MCF 10A (cell line): ENCODE results near the gene CHL1. TPM values are rescaled to one million over a fixed set of nuclear protein-coding genes. Genes with fewer than 3 reads are reported as not detected.

ENCODE experiments used
- Bru-seq: library from RNA; stranded (reverse); fragments of 400-500 nt; gene quantifications from one replicate; lab custom pipeline; 2021; lab: Mats Ljungman, UMichigan
- BruChase-seq, 2 experiments: library from RNA; stranded (reverse); fragments of 400-500 nt; gene quantifications; one replicate each; lab custom pipeline; 2021; lab: Mats Ljungman, UMichigan
- BruUV-seq: library from RNA; stranded (reverse); fragments of 400-500 nt; replicated peaks from 2 replicates; lab custom pipeline; 2021; lab: Mats Ljungman, UMichigan
- CTCF ChIA-PET: fragments of 300-600 bp; sonication (Branson Sonifier 250); formaldehyde crosslinking; extraction: SDS; loops from one replicate; lab custom pipeline; 2021; ENCODE audit warnings: antibody characterized with exemption, inconsistent platforms; lab: Yijun Ruan, JAX
- POLR2A ChIA-PET: fragments of 300-600, 350-650 bp; sonication (Branson Sonifier 250); formaldehyde crosslinking; extraction: SDS; loops from one replicate; lab custom pipeline; 2020; ENCODE audit warnings: antibody characterized with exemption, inconsistent platforms; lab: Yijun Ruan, JAX
- DNase-seq: peaks from one replicate; pipeline ENCODE4 v3.0.0-alpha.2; 2018; ENCODE audit not compliant: unreplicated experiment
- H3K27ac Mint-ChIP-seq: one replicate; pipeline ENCODE4 v1.8.0; 2022; ENCODE audit warnings: mild to moderate bottlenecking, low read depth, mixed read lengths; ENCODE audit not compliant: unreplicated experiment
- H3K27me3 Mint-ChIP-seq: one replicate; pipeline ENCODE4 v1.8.0; 2022; ENCODE audit warnings: mixed read lengths; ENCODE audit not compliant: insufficient read depth, unreplicated experiment
- H3K36me3 Mint-ChIP-seq: one replicate; pipeline ENCODE4 v1.8.0; 2022; ENCODE audit warnings: mild to moderate bottlenecking, moderate library complexity, mixed read lengths; ENCODE audit not compliant: insufficient read depth, unreplicated experiment
- H3K4me1 Mint-ChIP-seq: one replicate; pipeline ENCODE4 v1.8.0; 2022; ENCODE audit warnings: mixed read lengths; ENCODE audit not compliant: insufficient read depth, unreplicated experiment
- H3K4me3 Mint-ChIP-seq: one replicate; pipeline ENCODE4 v1.8.0; 2022; ENCODE audit warnings: mild to moderate bottlenecking, moderate library complexity, mixed read lengths; ENCODE audit not compliant: unreplicated experiment
- H3K9me3 Mint-ChIP-seq: one replicate; pipeline ENCODE4 v1.8.0; 2022; ENCODE audit warnings: mixed read lengths; ENCODE audit not compliant: unreplicated experiment
- intact Hi-C: fragments of 100-400 bp; cut with micrococcal nuclease; formaldehyde crosslinking; loops from 2 replicates; pipeline ENCODE4 v1.14.1; 2022
- long read RNA-seq: library from polyadenylated mRNA; stranded (forward); transcript quantifications from one replicate; pipeline ENCODE4 v2.0.0, GENCODE V29; 2022
- total RNA-seq: library from RNA; stranded (reverse); gene quantifications from 2 replicates; pipeline ENCODE4 v1.2.3, GENCODE V29; 2022
- TF ChIP-seq, protein P1 (sequence below): fragments of 200-600 bp; IDR thresholded peaks from one replicate; pipeline ENCODE4 v1.8.0; 2022; ENCODE audit warnings: antibody characterized with exemption, mild to moderate bottlenecking; ENCODE audit not compliant: unreplicated experiment

CHL1 gene, protein sequence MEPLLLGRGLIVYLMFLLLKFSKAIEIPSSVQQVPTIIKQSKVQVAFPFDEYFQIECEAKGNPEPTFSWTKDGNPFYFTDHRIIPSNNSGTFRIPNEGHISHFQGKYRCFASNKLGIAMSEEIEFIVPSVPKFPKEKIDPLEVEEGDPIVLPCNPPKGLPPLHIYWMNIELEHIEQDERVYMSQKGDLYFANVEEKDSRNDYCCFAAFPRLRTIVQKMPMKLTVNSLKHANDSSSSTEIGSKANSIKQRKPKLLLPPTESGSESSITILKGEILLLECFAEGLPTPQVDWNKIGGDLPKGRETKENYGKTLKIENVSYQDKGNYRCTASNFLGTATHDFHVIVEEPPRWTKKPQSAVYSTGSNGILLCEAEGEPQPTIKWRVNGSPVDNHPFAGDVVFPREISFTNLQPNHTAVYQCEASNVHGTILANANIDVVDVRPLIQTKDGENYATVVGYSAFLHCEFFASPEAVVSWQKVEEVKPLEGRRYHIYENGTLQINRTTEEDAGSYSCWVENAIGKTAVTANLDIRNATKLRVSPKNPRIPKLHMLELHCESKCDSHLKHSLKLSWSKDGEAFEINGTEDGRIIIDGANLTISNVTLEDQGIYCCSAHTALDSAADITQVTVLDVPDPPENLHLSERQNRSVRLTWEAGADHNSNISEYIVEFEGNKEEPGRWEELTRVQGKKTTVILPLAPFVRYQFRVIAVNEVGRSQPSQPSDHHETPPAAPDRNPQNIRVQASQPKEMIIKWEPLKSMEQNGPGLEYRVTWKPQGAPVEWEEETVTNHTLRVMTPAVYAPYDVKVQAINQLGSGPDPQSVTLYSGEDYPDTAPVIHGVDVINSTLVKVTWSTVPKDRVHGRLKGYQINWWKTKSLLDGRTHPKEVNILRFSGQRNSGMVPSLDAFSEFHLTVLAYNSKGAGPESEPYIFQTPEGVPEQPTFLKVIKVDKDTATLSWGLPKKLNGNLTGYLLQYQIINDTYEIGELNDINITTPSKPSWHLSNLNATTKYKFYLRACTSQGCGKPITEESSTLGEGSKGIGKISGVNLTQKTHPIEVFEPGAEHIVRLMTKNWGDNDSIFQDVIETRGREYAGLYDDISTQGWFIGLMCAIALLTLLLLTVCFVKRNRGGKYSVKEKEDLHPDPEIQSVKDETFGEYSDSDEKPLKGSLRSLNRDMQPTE (N-terminal part only)
- total RNA-seq: not detected in 2 replicates
- not detected for Bru-seq, nascent RNA
- not detected for BruChase-seq, experiment 1, labeled RNA remaining after a 6-hour chase
- BruChase-seq, experiment 2, labeled RNA remaining after a 2-hour chase: not detected
- long read RNA-seq: 0 reads

DNA sequence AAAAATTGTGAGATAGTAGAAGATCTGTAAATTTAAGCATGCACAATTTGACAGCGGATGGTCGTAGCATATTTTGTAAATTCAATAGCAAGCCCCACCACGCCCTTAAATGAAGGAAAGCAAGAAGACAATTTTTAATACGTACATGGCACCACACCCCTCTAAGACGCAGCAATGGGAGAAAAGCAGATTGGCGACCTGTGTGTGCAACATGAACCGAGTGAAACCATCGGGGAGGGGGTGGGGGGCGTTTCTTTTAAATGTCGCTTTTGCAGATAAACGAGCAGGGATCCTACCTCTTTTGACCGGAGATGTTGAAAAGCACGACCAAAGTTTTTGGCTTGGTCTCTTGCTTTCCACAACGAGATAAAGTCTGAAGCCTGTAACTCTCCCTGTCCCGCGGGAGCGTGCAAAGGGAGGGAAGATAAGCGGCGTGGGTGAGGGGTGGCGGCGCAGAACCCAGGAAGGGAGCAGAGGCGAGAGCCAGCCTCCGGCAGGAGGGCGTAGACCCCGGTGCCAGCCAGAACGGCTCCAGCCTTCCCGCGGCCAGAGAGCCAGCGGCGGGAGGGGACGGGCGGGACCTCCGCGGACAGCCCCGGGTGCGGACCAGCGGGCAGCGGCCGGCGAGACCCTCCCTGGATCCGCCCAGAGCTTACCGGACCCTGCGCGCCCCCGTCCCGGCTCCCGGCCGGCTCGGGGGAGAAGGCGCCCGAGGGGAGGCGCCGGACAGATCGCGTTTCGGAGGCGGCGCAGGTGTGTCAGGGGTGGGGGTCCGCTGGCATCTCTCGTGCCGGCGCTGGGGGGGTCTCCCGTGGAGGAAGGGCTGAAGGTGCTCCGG, at the start of gene CHL1:
TSS of gene CHL1 (plus strand) at position 453 of the 838 bp plus-strand sequence. CDS start 123,014 bp downstream, outside the sequence.
- DNase-seq: no peak
- Mint-ChIP-seq H3K27me3 (no peaks in the 10 kb centered on the region), H3K4me1 (no peaks in the 10 kb centered on the region), H3K9me3 (no peaks in the 10 kb centered on the region), H3K27ac (no peak within 1 kb of the TSS), H3K4me3 (no peak within 1 kb of the TSS), H3K36me3 (no peaks in the 10 kb centered on the region)
- BruUV-seq: no TSS peak
- POLR2A ChIA-PET: no interaction called here
- CTCF ChIA-PET: no interaction called here
- intact Hi-C loops: no loop called here
- TF ChIP-seq, protein P1, sequence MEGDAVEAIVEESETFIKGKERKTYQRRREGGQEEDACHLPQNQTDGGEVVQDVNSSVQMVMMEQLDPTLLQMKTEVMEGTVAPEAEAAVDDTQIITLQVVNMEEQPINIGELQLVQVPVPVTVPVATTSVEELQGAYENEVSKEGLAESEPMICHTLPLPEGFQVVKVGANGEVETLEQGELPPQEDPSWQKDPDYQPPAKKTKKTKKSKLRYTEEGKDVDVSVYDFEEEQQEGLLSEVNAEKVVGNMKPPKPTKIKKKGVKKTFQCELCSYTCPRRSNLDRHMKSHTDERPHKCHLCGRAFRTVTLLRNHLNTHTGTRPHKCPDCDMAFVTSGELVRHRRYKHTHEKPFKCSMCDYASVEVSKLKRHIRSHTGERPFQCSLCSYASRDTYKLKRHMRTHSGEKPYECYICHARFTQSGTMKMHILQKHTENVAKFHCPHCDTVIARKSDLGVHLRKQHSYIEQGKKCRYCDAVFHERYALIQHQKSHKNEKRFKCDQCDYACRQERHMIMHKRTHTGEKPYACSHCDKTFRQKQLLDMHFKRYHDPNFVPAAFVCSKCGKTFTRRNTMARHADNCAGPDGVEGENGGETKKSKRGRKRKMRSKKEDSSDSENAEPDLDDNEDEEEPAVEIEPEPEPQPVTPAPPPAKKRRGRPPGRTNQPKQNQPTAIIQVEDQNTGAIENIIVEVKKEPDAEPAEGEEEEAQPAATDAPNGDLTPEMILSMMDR: no peak

DNA sequence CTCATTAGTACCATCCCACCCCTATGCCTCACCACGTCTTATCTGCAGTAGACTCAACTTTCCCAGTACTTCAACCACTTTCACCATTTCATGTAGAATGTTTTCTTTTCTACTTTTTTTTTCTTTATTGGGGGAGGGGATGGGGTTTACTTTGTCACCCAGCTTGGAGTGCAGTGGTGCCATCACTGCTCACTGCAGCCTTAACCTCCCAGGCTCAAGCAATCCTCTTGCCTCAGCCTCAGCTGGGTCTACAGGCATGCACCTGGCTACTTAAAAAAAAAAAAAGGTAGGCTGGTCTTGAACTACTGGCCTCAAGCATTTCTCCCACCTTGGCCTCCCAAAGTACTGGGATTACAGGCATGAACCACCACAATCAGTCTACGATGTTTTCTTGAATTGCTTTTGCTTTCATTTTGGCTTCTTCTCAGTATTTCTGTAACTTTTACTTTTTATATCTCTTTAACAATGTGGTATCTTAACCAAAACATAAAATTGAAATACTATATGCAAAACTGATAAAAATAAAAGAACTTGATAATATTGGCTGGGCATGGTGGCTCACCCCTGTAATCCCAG, 44.9 kb upstream of the CHL1 start:
- H3K27ac Mint-ChIP-seq: no peak overlapping the region
- intact Hi-C loops: no loop called here
- CTCF ChIA-PET: interaction anchor here (0.7 kb wide), 1 partner anchor 93 kb away, joined by 3 read pairs; no protein-coding TSS in a partner anchor
- peaks cover 23% of the 10 kb centered on the region for H3K27me3 Mint-ChIP-seq
- no peaks in the 10 kb centered on the region for H3K4me1 Mint-ChIP-seq
- no peaks in the 10 kb centered on the region for H3K36me3 Mint-ChIP-seq
- no peak overlapping the region for H3K4me3 Mint-ChIP-seq
- DNase-seq: no peak
- BruUV-seq: no TSS peak
- POLR2A ChIA-PET: no interaction called here
- TF ChIP-seq, protein P1: no peak
- no peaks in the 10 kb centered on the region for H3K9me3 Mint-ChIP-seq

DNA sequence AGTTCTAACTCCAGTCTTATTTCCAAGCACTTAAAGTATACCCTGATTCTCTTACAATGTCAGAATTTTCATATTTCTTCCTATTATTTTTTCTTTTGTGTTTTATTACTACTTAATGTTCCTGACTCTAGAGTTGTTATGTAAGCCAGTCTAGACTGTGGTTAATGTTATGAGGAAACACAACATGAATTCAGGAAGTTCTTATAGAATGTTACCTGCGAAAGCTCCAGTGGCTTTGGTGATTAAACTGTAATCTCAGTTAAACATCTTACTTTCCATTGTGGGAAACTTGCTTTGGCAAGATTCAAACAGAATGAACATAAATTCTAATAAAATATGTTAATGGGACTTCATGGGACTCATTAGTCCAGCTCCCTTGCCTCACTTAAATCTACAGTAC, 36.6 kb upstream of the CHL1 start:
- ChIA-PET CTCF (interaction anchor here (1.7 kb wide), 1 partner anchor 35 kb away, joined by 6 read pairs; no protein-coding TSS in a partner anchor), POLR2A (interaction anchor here (1.0 kb wide), 1 partner anchor 48 kb away, joined by 3 read pairs; no protein-coding TSS in a partner anchor)
- no peaks in the 10 kb centered on the region for H3K9me3 Mint-ChIP-seq
- no TSS peak for BruUV-seq
- TF ChIP-seq, protein P1: no peak
- no peak for DNase-seq
- no peaks in the 10 kb centered on the region for H3K36me3 Mint-ChIP-seq
- no peaks in the 10 kb centered on the region for H3K4me1 Mint-ChIP-seq
- intact Hi-C loops: no loop called here
- peaks cover 35% of the 10 kb centered on the region for H3K27me3 Mint-ChIP-seq
- no peak overlapping the region for H3K27ac Mint-ChIP-seq
- H3K4me3 Mint-ChIP-seq: no peak overlapping the region
